Hematopoietic multipotent progenitor cell treated with erythropoietin and hydrocortisone succinate and interleukin-3 and kit ligand, for 17 days (in vitro differentiated cells): ENCODE measurements around the gene LIG1.

Source experiments
- DNase-seq: peaks from one replicate; pipeline ENCODE4 v3.0.0-alpha.2; 2015; ENCODE audit warnings: low spot score

Gene LIG1

GRCh38 chr19:48181505-48181904 is 11.4 kb upstream of the LIG1 start:
- no peak for DNase-seq

DNA sequence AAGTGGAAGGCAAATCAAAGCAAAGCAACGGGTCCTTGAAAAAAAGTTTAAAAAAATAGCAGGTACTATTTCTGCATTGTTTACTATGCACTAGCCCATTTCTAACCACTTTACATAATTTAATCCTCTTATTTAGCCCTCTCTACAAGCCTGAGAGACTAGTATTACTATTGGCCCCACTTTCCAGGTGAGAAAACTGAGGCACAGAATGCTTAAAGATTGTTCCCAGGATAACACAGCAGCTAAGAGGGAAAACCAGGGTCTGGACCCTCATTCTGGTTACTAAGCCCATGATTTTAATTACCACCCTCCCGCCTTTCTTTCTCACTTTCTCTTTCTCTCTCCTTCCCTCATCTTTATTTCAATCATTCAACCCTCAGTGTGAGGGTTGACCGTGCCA is 6.1 kb upstream of the LIG1 start:
- DNase-seq = no peak

- DNase-seq = no peak
Observed at GRCh38 chr19:48175578-48175977, 5.4 kb upstream of the LIG1 start.

DNA sequence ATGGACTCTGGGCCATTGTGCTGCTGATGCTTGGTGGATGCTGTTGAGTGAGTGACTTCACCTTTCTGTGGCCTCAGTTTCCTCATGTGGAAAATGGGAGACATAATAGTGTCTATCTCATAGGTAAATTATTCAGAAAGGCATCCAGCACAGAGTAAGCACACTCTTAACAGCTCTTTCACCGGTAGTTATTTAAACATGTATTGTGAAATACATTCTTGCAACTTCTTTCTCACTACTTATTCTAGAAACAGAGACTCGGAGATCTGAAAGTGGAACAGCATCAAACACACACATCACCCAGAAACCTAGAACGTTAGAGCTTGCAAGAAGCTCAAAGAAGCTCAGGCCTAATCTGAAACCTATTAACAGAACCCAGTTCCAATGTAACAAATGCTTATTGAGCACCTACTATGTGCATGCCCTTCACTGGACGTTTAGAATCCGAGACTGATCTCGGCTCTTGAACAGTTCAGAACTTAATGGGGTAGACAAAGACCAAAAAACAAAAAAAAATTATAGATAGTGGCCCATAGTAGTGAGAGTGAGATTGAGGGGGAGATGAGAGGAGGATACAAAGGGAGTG is 4.4 kb upstream of the LIG1 start:
- no peak for DNase-seq

- no peak for DNase-seq
Observed at GRCh38 chr19:48171710-48172109, 1.6 kb upstream of the LIG1 start.

- peak; percentile 12 for DNase-seq
Observed at GRCh38 chr19:48170817-48171347, 738 bp upstream of the LIG1 start.

DNA sequence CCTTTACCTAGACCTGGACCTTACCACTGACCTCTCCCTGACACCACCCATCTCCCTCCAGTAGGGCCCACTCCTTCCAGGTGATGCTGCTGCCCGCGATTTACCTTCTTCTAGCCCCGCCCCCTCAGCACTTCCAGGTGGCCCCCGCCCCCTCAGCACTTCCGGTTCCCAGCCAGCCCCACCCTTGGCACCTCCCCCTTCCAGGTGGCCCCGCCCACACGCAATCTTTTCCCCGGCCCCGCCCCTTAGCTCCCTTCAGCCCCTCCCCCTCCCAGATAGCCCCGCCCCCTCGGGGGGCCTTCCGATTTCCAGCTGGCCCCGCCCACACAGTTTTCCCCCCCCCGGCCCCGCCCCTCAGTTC is 586 bp downstream of the LIG1 start:
- DNase-seq = peak; percentile 82

GRCh38 chr19:48168689-48169088 is 1.5 kb downstream of the LIG1 start:
- DNase-seq = no peak

DNA sequence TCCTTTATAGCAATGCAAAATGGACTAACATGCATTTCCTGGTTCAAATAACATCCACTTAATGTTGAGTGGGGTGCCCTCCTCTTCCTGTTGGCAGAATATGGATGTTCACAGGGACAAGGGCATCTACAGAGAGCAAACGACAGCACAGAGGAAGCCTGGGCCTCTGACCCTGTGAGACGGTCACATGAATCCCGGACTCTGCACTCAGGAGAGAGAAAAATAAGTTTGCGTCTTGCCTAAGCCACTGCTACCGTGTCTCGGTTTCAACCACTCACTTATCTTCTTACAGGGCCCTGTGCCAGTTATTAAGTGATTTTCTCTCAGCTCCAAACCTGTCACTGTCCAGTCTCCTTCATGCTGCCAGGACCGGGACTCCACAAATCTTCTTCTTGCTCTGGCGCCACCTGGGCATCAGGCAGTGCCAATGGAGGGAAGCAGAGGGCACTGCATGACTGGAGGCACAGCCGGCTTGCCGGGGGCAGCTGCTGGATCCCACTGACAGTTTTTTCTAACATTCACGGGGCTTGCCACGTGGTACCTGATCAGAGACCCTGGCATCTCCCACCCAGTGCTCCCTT is 11.8 kb downstream of the LIG1 start:
- DNase-seq = no peak

DNA sequence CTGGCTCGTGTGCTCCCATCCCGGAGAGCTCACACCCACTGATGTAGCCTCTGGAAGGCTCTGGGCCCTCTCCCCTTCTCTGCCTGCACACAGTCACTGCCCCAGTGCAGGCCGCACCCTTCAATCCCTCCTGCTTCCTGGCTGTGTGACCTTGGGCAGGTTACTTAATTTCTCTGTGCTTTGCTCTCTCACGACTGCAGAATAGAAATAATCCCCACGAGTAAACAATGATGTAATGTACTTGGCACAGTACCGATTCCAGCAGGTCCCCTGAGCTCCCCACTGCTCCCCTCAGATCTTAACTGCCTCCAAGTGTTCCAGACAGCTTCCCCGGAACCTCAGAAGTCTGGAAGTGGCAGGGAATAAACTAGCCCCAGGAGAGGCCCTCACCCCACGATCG is 16.1 kb downstream of the LIG1 start:
- no peak for DNase-seq

DNA sequence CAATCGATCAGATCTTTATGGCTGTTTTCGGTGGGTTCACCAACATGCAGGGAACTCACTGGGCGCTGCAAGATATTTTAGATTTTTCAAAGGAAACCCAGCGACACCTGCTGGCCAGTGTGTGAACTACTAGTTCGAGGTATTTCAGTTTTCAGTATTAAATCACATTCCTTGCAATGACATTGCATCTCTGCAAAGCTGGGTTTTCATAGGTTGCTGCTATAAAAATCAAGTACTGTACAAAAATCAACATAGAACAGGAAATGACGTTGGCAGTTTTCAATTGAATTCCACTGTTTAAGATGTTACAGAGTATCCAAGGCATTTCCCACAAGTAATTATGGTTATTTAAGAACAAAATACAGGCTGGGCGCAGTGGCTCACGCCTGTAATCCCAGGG is 17.6 kb downstream of the LIG1 start:
- peak; percentile 85 for DNase-seq

DNA sequence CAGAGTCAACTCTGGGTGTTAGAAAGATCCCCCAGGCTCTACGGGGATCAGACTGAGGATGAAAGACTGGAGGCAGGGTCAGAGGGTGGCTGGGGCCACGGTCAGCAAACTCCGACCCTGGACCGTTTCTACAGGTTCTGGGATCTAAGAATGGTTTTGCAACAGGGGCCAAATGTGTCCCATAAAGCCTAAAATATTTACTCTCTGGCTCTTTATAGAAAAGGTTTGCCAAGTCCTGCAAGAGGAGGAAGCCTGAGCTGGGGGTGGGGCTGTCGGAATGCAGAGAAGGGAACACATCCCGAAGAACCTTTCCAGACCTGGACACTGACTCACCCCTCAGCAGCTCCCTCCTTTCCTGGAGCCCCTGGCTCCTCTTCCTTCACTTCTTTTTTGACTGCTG is 20.7 kb downstream of the LIG1 start:
- DNase-seq = no peak

DNA sequence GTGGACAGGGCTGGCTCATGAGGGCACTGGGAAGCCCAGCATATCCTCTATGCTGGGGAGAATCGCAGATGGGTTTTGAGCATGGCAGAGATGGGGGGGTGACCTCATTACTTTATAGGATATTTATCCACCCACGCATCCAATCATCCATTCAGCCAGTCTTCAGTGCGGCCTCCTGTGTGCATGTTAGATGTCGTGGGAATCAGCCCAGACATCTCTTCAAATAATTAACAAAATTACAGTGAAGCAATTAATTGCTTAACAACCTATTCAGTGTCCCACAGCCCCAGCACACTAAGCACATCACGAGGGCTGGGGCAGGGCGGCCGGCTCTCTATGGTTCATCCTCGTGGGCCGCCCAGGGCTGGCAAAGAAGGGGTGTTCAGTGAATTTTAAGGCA is 21.6 kb downstream of the LIG1 start:
- DNase-seq = no peak

GRCh38 chr19:48147597-48148175 is 22.5 kb downstream of the LIG1 start:
- no peak for DNase-seq

DNA sequence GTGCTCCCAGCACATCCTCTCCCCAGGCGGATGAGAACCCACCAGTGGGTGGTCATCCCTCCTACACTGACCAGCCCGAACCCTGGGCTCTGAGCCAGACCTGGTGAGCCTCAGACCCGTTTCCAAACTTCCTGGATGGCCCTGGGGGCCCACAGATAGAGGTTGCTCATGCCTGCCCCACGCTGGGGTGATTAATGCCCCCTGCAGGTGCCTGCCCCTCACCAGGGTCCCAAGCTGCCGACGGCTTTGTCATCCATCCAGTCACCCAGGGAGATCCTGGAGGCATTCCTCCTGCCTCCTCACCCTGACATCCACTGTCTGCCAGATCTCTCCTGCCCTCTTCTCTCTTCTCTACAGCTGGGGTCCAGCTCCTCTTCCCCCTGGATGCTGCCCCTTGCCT is 31.1 kb downstream of the LIG1 start:
- no peak for DNase-seq

DNA sequence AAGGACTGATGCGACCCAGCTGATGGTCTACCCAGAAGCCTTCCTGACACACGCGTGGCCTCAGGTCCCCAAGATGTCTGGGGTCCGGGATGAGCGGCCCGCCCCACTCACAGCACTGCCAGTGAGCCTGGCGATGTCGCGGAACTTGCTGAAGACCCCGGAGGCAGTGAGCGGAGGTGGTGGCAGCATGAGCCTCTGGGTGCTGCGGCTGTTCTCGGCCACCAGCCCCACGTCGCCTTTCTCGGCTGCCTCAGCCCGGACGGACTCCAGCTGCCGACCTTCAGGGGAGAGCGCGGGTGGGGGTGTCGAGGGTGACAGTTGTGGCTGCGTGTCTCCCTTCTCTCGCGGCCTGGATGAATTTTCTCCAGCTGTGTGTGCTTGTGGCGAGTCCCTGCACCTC is 32.7 kb downstream of the LIG1 start:
- DNase-seq = no peak

DNA sequence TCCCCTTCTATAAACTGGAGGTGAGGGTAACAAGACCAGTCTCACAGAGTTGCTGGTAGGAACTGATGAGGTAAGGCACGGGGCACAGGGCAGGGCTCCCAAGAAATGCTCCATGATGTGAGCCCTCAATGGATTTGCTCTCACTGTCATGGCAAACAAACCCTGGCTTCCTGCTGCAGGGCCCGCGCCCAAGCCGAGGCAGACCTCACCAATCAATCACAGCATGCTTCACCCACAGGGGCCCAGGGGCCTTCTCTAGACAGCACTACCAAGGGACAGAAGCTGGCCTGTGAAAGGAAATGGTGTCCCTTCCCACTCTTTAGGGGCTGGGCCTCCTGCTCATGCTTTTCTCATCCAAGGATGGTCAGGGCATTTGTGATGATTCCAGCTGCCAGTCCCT is 33.6 kb downstream of the LIG1 start:
- no peak for DNase-seq

DNA sequence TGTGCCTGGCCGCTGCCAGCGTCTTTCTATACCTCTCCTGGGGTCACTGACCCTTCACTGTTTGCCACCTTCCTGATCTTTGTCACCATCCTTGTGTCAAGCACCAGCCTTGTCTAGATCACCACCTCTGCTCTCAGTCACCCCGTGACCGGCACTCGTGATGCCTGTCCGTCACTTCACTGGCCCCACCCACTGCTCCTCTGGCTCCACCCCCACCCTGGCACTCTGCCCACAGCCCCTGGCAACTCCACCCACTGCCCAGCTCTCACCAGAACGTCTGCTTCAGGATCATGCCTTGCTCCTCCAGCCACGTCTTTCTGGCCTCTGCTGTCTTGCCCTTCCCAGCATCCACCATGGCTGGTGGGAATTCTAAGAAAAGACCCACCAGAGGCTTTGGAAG is 34.7 kb downstream of the LIG1 start:
- DNase-seq = peak; percentile 51

DNA sequence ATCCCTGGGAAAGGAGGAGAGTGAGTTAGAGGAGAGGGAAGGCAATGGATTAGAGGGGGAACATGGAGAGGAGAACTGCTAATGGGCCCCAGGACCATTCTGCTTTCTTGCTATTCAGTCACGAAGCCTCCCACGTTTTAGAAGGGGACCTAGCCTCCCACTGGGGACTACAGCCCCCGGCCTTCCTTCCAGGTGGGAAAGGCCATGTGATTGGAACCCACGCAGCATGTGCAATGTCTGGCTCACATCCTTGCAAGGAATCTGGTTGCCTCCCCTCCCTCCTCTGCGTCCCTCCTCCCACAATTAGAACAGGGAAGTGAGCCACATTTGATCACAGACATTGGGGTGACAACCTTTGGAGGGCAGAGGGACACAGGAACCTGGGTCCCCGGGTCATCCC is 37.0 kb downstream of the LIG1 start:
- no peak for DNase-seq

GRCh38 chr19:48127561-48127960 is 42.6 kb downstream of the LIG1 start:
- no peak for DNase-seq

- DNase-seq = no peak
Observed at GRCh38 chr19:48123907-48124651, 46.1 kb downstream of the LIG1 start.

- DNase-seq = no peak
Observed at GRCh38 chr19:48122421-48122820, 47.7 kb downstream of the LIG1 start.

GRCh38 chr19:48121909-48122371 is 48.2 kb downstream of the LIG1 start:
- no peak for DNase-seq
